ENCODE data around the gene MYEOV.

MYEOV gene

GRCh38 chr11:69304258-69304657 lies 10.3 kb downstream of the MYEOV start:
- TF ChIP-seq, protein P1, sequence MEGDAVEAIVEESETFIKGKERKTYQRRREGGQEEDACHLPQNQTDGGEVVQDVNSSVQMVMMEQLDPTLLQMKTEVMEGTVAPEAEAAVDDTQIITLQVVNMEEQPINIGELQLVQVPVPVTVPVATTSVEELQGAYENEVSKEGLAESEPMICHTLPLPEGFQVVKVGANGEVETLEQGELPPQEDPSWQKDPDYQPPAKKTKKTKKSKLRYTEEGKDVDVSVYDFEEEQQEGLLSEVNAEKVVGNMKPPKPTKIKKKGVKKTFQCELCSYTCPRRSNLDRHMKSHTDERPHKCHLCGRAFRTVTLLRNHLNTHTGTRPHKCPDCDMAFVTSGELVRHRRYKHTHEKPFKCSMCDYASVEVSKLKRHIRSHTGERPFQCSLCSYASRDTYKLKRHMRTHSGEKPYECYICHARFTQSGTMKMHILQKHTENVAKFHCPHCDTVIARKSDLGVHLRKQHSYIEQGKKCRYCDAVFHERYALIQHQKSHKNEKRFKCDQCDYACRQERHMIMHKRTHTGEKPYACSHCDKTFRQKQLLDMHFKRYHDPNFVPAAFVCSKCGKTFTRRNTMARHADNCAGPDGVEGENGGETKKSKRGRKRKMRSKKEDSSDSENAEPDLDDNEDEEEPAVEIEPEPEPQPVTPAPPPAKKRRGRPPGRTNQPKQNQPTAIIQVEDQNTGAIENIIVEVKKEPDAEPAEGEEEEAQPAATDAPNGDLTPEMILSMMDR (IDR thresholded peaks at IDR 0.05; ENCODE audit: low read length), result no peak
- TF ChIP-seq EZH2phosphoT487 (IDR thresholded peaks at IDR 0.05; ENCODE audit: low read length), result no peak
- TF ChIP-seq EZH2 (optimal IDR thresholded peaks at IDR 0.05; ENCODE audit: low read depth, low read length), result no peak
- no peaks in the 10 kb centered on the region for H3K9me3 ChIP-seq (replicated peaks; ENCODE audit: insufficient read depth, low read length)
- no peak overlapping the region for H3K4me2 ChIP-seq (ENCODE audit: low read depth, low read length)
- no peak overlapping the region for H3K27ac ChIP-seq (ENCODE audit: low read length)
- H3K4me1 ChIP-seq (ENCODE audit: low read length), result peaks cover 3% of the 10 kb centered on the region
- no peaks in the 10 kb centered on the region for H4K20me1 ChIP-seq (ENCODE audit: insufficient read depth, low read length)
- DNase-seq, result no peak
- no peak overlapping the region for H3K4me3 ChIP-seq (ENCODE audit: low read length)
- no peak overlapping the region for H2AFZ ChIP-seq (ENCODE audit: low read length)
- H3K27me3 ChIP-seq (replicated peaks; ENCODE audit: insufficient read depth, low read length), result no peaks in the 10 kb centered on the region
- peaks cover 84% of the 10 kb centered on the region for H3K79me2 ChIP-seq (ENCODE audit: low read length)
- H3F3A ChIP-seq (ENCODE audit: insufficient read depth, low read length), result no peaks in the 10 kb centered on the region
- H3K9ac ChIP-seq (ENCODE audit: low read length), result no peak overlapping the region
- H3K9me2 ChIP-seq (replicated peaks; ENCODE audit: insufficient read depth, low read length), result no peaks in the 10 kb centered on the region
- no peaks in the 10 kb centered on the region for H3K36me3 ChIP-seq (replicated peaks; ENCODE audit: insufficient read depth, low read length)

DNA sequence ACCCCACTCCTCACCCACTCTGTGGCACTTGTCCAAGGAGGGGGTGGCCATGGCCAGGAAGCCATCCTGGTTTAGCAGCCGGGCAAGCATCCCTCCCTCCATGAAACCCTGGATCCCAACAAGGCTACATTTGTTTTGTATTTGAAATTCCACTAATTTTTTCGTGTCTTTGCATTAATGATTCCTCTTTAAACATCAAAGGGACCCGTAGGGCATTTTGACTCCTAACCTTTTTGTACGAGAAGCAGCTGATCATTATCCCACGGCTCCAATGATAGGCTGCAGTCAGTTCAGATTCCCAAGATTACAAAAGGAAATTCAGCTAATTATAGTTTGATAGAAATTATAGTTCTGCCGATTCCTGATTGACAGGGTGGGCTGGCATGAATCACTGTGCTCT lies 10.7 kb downstream of the MYEOV start:
- Histone ChIP-seq H3K27me3 (replicated peaks; ENCODE audit: insufficient read depth, low read length) (no peaks in the 10 kb centered on the region), H4K20me1 (ENCODE audit: insufficient read depth, low read length) (no peaks in the 10 kb centered on the region), H3K79me2 (ENCODE audit: low read length) (peaks cover 84% of the 10 kb centered on the region), H3K9me2 (replicated peaks; ENCODE audit: insufficient read depth, low read length) (no peaks in the 10 kb centered on the region), H3F3A (ENCODE audit: insufficient read depth, low read length) (no peaks in the 10 kb centered on the region), H3K36me3 (replicated peaks; ENCODE audit: insufficient read depth, low read length) (no peaks in the 10 kb centered on the region), H2AFZ (ENCODE audit: low read length) (no peak overlapping the region), H3K9me3 (replicated peaks; ENCODE audit: insufficient read depth, low read length) (no peaks in the 10 kb centered on the region), H3K27ac (ENCODE audit: low read length) (no peak overlapping the region), H3K4me1 (ENCODE audit: low read length) (no peaks in the 10 kb centered on the region; the same call in 1 of the 2 replicates), H3K9ac (ENCODE audit: low read length) (no peak overlapping the region), H3K4me3 (ENCODE audit: low read length) (no peak overlapping the region), H3K4me2 (ENCODE audit: low read depth, low read length) (no peak overlapping the region)
- no peak for DNase-seq
- no peak for TF ChIP-seq EZH2 (optimal IDR thresholded peaks at IDR 0.05; ENCODE audit: low read depth, low read length)
- TF ChIP-seq EZH2phosphoT487 (IDR thresholded peaks at IDR 0.05; ENCODE audit: low read length), result no peak
- TF ChIP-seq, protein P1 (IDR thresholded peaks at IDR 0.05; ENCODE audit: low read length), result no peak

DNA sequence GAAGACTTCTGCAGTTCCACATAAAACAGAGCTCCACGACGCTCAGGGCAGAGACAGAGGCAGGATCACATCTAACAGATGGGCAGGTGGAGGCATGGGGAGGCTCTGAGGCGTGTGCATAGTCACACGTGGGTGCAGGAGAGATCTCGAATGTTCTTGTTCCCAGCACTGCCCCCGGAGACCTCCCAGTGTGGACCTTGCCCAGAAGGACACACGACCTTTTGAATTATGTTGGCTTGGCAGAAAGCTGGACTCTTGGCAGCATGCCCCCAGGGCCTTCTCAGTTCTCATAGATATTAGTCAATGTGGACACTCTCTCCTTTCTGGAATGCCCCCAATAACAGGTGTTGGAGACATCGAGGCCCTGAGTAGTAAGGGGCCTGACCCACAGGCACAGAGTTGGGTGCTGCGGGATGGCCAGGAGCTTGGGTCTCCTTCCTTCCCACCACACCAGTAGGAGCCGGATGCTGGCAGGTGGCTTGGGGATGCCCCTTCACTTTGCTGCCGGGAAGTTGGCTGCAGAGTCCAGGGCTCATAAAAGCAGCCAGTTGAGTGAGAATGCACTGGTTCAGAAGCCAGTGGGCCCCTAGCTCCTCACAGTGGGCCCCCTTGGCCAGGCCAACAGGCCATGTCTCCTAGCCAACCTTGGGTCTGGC lies 12.1 kb downstream of the MYEOV start:
- H4K20me1 ChIP-seq (ENCODE audit: insufficient read depth, low read length), result no peaks in the 10 kb centered on the region
- H3K27ac ChIP-seq (ENCODE audit: low read length), result no peak overlapping the region
- H3K4me2 ChIP-seq (ENCODE audit: low read depth, low read length), result no peak overlapping the region
- no peaks in the 10 kb centered on the region for H3K4me1 ChIP-seq (ENCODE audit: low read length)
- H3K36me3 ChIP-seq (replicated peaks; ENCODE audit: insufficient read depth, low read length), result no peaks in the 10 kb centered on the region
- no peaks in the 10 kb centered on the region for H3F3A ChIP-seq (ENCODE audit: insufficient read depth, low read length)
- no peak overlapping the region for H3K9ac ChIP-seq (ENCODE audit: low read length)
- no peak for DNase-seq
- H3K9me2 ChIP-seq (replicated peaks; ENCODE audit: insufficient read depth, low read length), result no peaks in the 10 kb centered on the region
- TF ChIP-seq, protein P1 (IDR thresholded peaks at IDR 0.05; ENCODE audit: low read length), result no peak
- TF ChIP-seq EZH2 (optimal IDR thresholded peaks at IDR 0.05; ENCODE audit: low read depth, low read length) (no peak), EZH2phosphoT487 (IDR thresholded peaks at IDR 0.05; ENCODE audit: low read length) (no peak)
- no peaks in the 10 kb centered on the region for H3K27me3 ChIP-seq (replicated peaks; ENCODE audit: insufficient read depth, low read length)
- H2AFZ ChIP-seq (ENCODE audit: low read length), result no peak overlapping the region
- peaks cover 79% of the 10 kb centered on the region for H3K79me2 ChIP-seq (ENCODE audit: low read length)
- no peak overlapping the region for H3K4me3 ChIP-seq (ENCODE audit: low read length)
- H3K9me3 ChIP-seq (replicated peaks; ENCODE audit: insufficient read depth, low read length), result no peaks in the 10 kb centered on the region
